CD14-positive monocyte (primary cell): ENCODE measurements around the gene PLEKHG1. TPM values are rescaled to one million over a fixed set of nuclear protein-coding genes. Genes with fewer than 3 reads are reported as not detected.

Source experiments
- DNase-seq, 3 donors: peaks; one replicate each; pipeline ENCODE4 v3.0.0-alpha.2; 2011 to 2022
- H2AFZ ChIP-seq: 2 replicates; pipeline ENCODE4 v1.6.0; 2012; ENCODE audit warnings: mild to moderate bottlenecking, low read depth, low read length, inconsistent platforms; ENCODE audit not compliant: insufficient read depth, poor library complexity, severe bottlenecking
- H3K27ac ChIP-seq, 2 donors: 1 replicate in 1 of 2; 2 replicates in 1 of 2; pipeline ENCODE4 v1.5.1; 2012 to 2013; ENCODE audit warnings: low read length in 2 of 2, control low read depth in 1 of 2, inconsistent platforms in 1 of 2, low read depth in 1 of 2, mild to moderate bottlenecking in 1 of 2
- H3K27me3 ChIP-seq, 2 donors: one replicate each; pipeline versions ENCODE4 v1.6.0 to v1.6.1; 2011 to 2013; ENCODE audit warnings: low read length in 2 of 2; ENCODE audit not compliant: control insufficient read depth in 2 of 2, insufficient read depth in 2 of 2
- H3K36me3 ChIP-seq, 2 donors: replicated peaks in 1 of 2; 1 replicate in 1 of 2; 2 replicates in 1 of 2; pipeline versions ENCODE4 v1.5.1 to v1.6.1; 2012 to 2013; ENCODE audit warnings: low read length in 2 of 2, control low read depth in 1 of 2, inconsistent platforms in 1 of 2, mild to moderate bottlenecking in 1 of 2; ENCODE audit not compliant: insufficient read depth in 2 of 2, control insufficient read depth in 1 of 2
- H3K4me1 ChIP-seq, 2 donors: 1 replicate in 1 of 2; 2 replicates in 1 of 2; pipeline versions ENCODE4 v1.5.1 to v1.6.1; 2012 to 2013; ENCODE audit warnings: low read length in 2 of 2, control low read depth in 1 of 2, inconsistent platforms in 1 of 2, mild to moderate bottlenecking in 1 of 2, moderate library complexity in 1 of 2; ENCODE audit not compliant: insufficient read depth in 2 of 2, control insufficient read depth in 1 of 2
- H3K4me2 ChIP-seq: replicated peaks from 2 replicates; pipeline ENCODE3; 2012; ENCODE audit warnings: low read length, moderate library complexity, mild to moderate bottlenecking; ENCODE audit not compliant: poor library complexity, severe bottlenecking; ENCODE audit errors: extremely low read depth
- H3K4me3 ChIP-seq, 3 experiments: fragments of 200-600 bp in 1 of 3; sonication (generic) in 1 of 3; replicated peaks in 1 of 3; 1 replicate in 2 of 3; 2 replicates in 1 of 3; pipeline ENCODE4 v1.5.1; 2011 to 2013; ENCODE audit warnings: low read length in 3 of 3, mild to moderate bottlenecking in 3 of 3, control low read depth in 2 of 3, low read depth in 2 of 3, inconsistent platforms in 1 of 3, moderate library complexity in 1 of 3
- H3K79me2 ChIP-seq: 2 replicates; pipeline ENCODE4 v1.6.0; 2012; ENCODE audit warnings: mild to moderate bottlenecking, control low read depth, inconsistent platforms, low read length, moderate library complexity; ENCODE audit not compliant: insufficient read depth
- H3K9ac ChIP-seq: 2 replicates; pipeline ENCODE4 v1.6.0; 2017; ENCODE audit warnings: low read length, mild to moderate bottlenecking; ENCODE audit not compliant: insufficient read depth, poor library complexity, severe bottlenecking
- H3K9me3 ChIP-seq, 2 donors: replicated peaks in 1 of 2; 1 replicate in 1 of 2; 2 replicates in 1 of 2; pipeline versions ENCODE4 v1.5.1 to v1.6.1; 2012 to 2013; ENCODE audit warnings: low read length in 2 of 2, control low read depth in 1 of 2; ENCODE audit not compliant: control insufficient read depth in 1 of 2, insufficient read depth in 1 of 2
- H4K20me1 ChIP-seq: 2 replicates; pipeline ENCODE4 v1.6.0; 2012; ENCODE audit warnings: mild to moderate bottlenecking, low read length, control low read depth, moderate library complexity; ENCODE audit not compliant: insufficient read depth
- H3K27ac Mint-ChIP-seq, 7 donors: one replicate each; pipeline ENCODE4 v1.8.0; 2020; ENCODE audit warnings: mild to moderate bottlenecking in 7 of 7, mixed read lengths in 7 of 7, moderate library complexity in 6 of 7, inconsistent platforms in 2 of 7
- H3K27me3 Mint-ChIP-seq, 3 donors: one replicate each; pipeline ENCODE4 v1.8.0; 2021 to 2022; ENCODE audit warnings: low read depth in 3 of 3, mild to moderate bottlenecking in 3 of 3, mixed read lengths in 3 of 3, moderate library complexity in 3 of 3, inconsistent platforms in 1 of 3
- H3K36me3 Mint-ChIP-seq, 2 donors: one replicate each; pipeline ENCODE4 v1.8.0; 2020; ENCODE audit warnings: mixed read lengths in 2 of 2, inconsistent platforms in 1 of 2, mild to moderate bottlenecking in 1 of 2
- H3K4me1 Mint-ChIP-seq: one replicate; pipeline ENCODE4 v1.8.0; 2020; ENCODE audit warnings: mild to moderate bottlenecking, mixed read lengths
- H3K4me3 Mint-ChIP-seq, 2 donors: one replicate each; pipeline ENCODE4 v1.8.0; 2020; ENCODE audit warnings: mild to moderate bottlenecking in 2 of 2, mixed read lengths in 2 of 2, moderate library complexity in 1 of 2
- H3K9me3 Mint-ChIP-seq, 7 donors: one replicate each; pipeline ENCODE4 v1.8.0; 2020 to 2022; ENCODE audit warnings: mixed read lengths in 7 of 7, mild to moderate bottlenecking in 6 of 7, moderate library complexity in 6 of 7, inconsistent platforms in 2 of 7
- WGBS: methylation state at CpG from one replicate; pipeline ENCODE4 v1.1.5; 2013; ENCODE audit warnings: missing lambda C conversion rate; ENCODE audit not compliant: insufficient coverage; 5-methylcytosine and 5-hydroxymethylcytosine counted together
- intact Hi-C, 2 donors: fragments of 100-400 bp; cut with micrococcal nuclease; formaldehyde crosslinking; loops; one replicate each; pipeline versions ENCODE4 v1.15.0 to v1.15.1; 2023
- polyA plus RNA-seq, 3 donors: library from polyadenylated mRNA; depleted of rRNA in 1 of 3; unstranded in 2 of 3; stranded (reverse) in 1 of 3; fragments of 300-500 nt in 2 of 3; fragments of >200 nt in 1 of 3; fragmentation: Illumina TruSeq in 2 of 3; gene quantifications; 1 replicate in 2 of 3; 2 replicates in 1 of 3; pipeline ENCODE4 v1.2.3, GENCODE V29; 2012 to 2021
- TF ChIP-seq, protein P1 (sequence below): fragments of 200-600 bp; IDR thresholded peaks from one replicate; pipeline ENCODE4 v1.8.0; 2022; ENCODE audit warnings: antibody characterized with exemption, mild to moderate bottlenecking

The PLEKHG1 gene
- polyA plus RNA-seq, 3 donors = 0.02 to 0.15 (median 0.08) TPM

GRCh38 chr6:150586850-150587359 lies 12.8 kb upstream of the PLEKHG1 start:
- peaks cover 0 to 8% of the 10 kb centered on the region in 2 donors for H3K27me3 ChIP-seq
- WGBS = 98% methylated on average over 5 of the region's 12 CpGs
- no peak overlapping the region for H3K4me2 ChIP-seq
- H3K4me1 ChIP-seq = no peaks in the 10 kb centered on the region
- Mint-ChIP-seq H3K36me3 (no peaks in the 10 kb centered on the region), H3K27me3 (peaks cover 18 to 24% (median 20%) of the 10 kb centered on the region in 3 donors), H3K4me3 (no peak overlapping the region), H3K9me3 (peaks cover 0 to 1% (median 0%) of the 10 kb centered on the region in 7 donors), H3K4me1 (no peaks in the 10 kb centered on the region), H3K27ac (peak overlapping the region in 2 of 7 donors; percentile 17 to 63)
- no peaks in the 10 kb centered on the region for H3K36me3 ChIP-seq
- no peak overlapping the region for H2AFZ ChIP-seq
- intact Hi-C loops = no loop called here
- DNase-seq = no peak
- TF ChIP-seq, protein P1, sequence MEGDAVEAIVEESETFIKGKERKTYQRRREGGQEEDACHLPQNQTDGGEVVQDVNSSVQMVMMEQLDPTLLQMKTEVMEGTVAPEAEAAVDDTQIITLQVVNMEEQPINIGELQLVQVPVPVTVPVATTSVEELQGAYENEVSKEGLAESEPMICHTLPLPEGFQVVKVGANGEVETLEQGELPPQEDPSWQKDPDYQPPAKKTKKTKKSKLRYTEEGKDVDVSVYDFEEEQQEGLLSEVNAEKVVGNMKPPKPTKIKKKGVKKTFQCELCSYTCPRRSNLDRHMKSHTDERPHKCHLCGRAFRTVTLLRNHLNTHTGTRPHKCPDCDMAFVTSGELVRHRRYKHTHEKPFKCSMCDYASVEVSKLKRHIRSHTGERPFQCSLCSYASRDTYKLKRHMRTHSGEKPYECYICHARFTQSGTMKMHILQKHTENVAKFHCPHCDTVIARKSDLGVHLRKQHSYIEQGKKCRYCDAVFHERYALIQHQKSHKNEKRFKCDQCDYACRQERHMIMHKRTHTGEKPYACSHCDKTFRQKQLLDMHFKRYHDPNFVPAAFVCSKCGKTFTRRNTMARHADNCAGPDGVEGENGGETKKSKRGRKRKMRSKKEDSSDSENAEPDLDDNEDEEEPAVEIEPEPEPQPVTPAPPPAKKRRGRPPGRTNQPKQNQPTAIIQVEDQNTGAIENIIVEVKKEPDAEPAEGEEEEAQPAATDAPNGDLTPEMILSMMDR = no peak
- no peaks in the 10 kb centered on the region for H4K20me1 ChIP-seq
- H3K9ac ChIP-seq = no peak overlapping the region
- H3K27ac ChIP-seq = no peak overlapping the region
- H3K4me3 ChIP-seq = no peak overlapping the region
- H3K79me2 ChIP-seq = no peaks in the 10 kb centered on the region
- H3K9me3 ChIP-seq = no peaks in the 10 kb centered on the region

DNA sequence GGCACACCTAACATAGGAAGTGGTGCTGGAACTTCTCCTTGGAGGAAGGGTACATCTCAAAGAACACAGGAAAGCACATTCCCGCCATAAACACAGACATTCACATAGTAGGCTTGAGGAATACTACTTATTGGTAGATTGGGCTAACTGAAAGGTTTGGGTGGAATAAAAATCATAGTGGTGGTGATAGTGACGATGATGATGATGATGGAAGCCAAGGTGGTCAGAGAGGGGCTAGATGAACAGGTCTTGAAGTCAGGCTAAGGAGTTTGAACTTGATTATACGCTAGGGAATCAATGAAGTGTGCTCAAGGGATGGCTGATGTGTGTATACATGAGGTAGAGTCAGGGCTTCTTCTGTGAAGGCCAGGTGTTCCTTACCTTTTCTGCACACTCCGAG lies 12.0 kb upstream of the PLEKHG1 start:
- intact Hi-C loops = no loop called here
- Mint-ChIP-seq H3K36me3 (no peaks in the 10 kb centered on the region), H3K27ac (no peak overlapping the region), H3K4me3 (no peak overlapping the region), H3K27me3 (peaks cover 15 to 24% (median 15%) of the 10 kb centered on the region in 3 donors), H3K4me1 (no peaks in the 10 kb centered on the region), H3K9me3 (peaks cover 0 to 1% (median 0%) of the 10 kb centered on the region in 7 donors)
- Histone ChIP-seq H3K36me3 (no peaks in the 10 kb centered on the region), H2AFZ (no peak overlapping the region), H3K9ac (no peak overlapping the region), H3K4me1 (no peaks in the 10 kb centered on the region), H3K27me3 (peaks cover 0 to 10% of the 10 kb centered on the region in 2 donors), H3K9me3 (no peaks in the 10 kb centered on the region), H3K4me3 (no peak overlapping the region), H3K27ac (no peak overlapping the region), H3K4me2 (no peak overlapping the region), H3K79me2 (no peaks in the 10 kb centered on the region), H4K20me1 (no peaks in the 10 kb centered on the region)
- no peak for DNase-seq
- WGBS = 55% methylated on average over 2 of the region's 4 CpGs
- TF ChIP-seq, protein P1 = no peak
